ENCODE data around the gene OR56A4.

OR56A4 gene

DNA sequence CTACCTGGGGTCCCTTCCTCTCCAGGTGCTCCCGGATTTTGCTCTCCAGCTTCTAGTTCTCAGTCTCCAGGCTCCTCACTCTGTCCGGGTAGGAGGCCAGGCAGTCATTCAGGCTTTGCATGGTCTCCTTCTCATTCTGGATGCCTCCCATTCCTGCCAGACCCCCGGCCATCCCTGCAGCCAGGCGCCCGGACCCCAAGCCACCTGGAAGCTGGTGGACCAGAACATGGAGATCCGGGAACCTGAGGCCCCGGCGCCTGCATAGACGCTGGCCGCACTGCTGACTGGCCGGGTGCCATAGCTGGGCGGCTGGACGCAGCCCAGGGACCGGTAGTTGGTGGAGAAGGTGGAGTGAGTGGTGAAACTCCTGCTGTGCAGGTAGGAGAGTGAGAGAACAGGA, 12.0 kb downstream of the OR56A4 start (continued):
- TF ChIP-seq ZNF473 (tag by site-specific recombination; IDR thresholded peaks at IDR 0.05): no peak
- TF ChIP-seq ZNF248 (tag by site-specific recombination; IDR thresholded peaks at IDR 0.05): no peak
- TF ChIP-seq ZNF121 (tag by site-specific recombination; IDR thresholded peaks at IDR 0.05): no peak
- TF ChIP-seq BCL11B (tag by site-specific recombination; IDR thresholded peaks at IDR 0.05; ENCODE audit: low read depth): no peak
- TF ChIP-seq ZNF214 (tag by site-specific recombination; IDR thresholded peaks at IDR 0.05; ENCODE audit: borderline replicate concordance): no peak
- no peak for TF ChIP-seq TRIM28 (IDR thresholded peaks at IDR 0.05; ENCODE audit: borderline replicate concordance, low read length)
- TF ChIP-seq SETDB1 (IDR thresholded peaks at IDR 0.05; ENCODE audit: insufficient read length, low read length): no peak

DNA sequence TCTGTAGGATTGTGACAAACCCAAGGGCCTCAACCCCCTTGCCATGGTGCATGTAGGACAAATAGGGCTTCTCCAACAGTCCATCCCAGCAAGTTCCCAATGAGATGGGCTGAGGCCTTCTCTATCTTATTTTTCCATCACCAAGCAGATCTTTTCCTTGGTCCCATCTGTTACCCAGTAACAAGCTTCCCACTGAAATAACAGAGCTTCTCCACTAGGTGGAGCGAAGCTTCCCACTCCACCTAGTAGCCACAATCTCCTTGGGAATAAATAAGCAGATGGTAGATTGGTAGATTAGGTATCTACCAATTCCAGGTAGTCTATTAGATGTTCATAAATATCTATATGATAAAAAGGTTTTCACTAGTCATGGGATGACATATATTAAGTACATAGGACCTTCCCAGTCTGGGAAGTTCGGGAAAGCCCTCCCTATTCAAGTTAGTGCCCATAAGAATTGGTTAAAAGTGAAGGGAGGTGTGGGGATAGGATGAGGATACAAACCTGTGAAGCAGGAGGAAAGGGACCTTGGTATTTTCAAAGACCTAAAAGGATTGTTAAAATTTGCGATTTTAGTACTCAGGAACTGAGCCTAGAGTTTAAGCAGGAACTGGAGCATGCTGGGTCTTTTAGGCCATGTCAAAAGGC, 14.0 kb downstream of the OR56A4 start:
- no peak for TF ChIP-seq ZNF112 (tag by site-specific recombination; IDR thresholded peaks at IDR 0.05)
- TF ChIP-seq, protein P1, sequence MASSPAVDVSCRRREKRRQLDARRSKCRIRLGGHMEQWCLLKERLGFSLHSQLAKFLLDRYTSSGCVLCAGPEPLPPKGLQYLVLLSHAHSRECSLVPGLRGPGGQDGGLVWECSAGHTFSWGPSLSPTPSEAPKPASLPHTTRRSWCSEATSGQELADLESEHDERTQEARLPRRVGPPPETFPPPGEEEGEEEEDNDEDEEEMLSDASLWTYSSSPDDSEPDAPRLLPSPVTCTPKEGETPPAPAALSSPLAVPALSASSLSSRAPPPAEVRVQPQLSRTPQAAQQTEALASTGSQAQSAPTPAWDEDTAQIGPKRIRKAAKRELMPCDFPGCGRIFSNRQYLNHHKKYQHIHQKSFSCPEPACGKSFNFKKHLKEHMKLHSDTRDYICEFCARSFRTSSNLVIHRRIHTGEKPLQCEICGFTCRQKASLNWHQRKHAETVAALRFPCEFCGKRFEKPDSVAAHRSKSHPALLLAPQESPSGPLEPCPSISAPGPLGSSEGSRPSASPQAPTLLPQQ (tag by site-specific recombination; IDR thresholded peaks at IDR 0.05): no peak
- TF ChIP-seq GFI1B (tag by site-specific recombination; IDR thresholded peaks at IDR 0.05): no peak
- no peak for TF ChIP-seq ZNF670 (tag by site-specific recombination; IDR thresholded peaks at IDR 0.05; ENCODE audit: low read depth)
- TF ChIP-seq ZNF221 (tag by site-specific recombination; IDR thresholded peaks at IDR 0.05; ENCODE audit: borderline replicate concordance): no peak
- no peak for TF ChIP-seq ZFP69B (tag by site-specific recombination; IDR thresholded peaks at IDR 0.05)
- no peak for TF ChIP-seq ZNF404 (tag by site-specific recombination; IDR thresholded peaks at IDR 0.05)
- no peak for TF ChIP-seq MYNN (tag by site-specific recombination; IDR thresholded peaks at IDR 0.05; ENCODE audit: borderline replicate concordance)
- no peak for TF ChIP-seq ZNF140 (tag by site-specific recombination; IDR thresholded peaks at IDR 0.05)
- TF ChIP-seq REPIN1 (tag by site-specific recombination; IDR thresholded peaks at IDR 0.05; ENCODE audit: low read depth): no peak
- TF ChIP-seq, protein P2, sequence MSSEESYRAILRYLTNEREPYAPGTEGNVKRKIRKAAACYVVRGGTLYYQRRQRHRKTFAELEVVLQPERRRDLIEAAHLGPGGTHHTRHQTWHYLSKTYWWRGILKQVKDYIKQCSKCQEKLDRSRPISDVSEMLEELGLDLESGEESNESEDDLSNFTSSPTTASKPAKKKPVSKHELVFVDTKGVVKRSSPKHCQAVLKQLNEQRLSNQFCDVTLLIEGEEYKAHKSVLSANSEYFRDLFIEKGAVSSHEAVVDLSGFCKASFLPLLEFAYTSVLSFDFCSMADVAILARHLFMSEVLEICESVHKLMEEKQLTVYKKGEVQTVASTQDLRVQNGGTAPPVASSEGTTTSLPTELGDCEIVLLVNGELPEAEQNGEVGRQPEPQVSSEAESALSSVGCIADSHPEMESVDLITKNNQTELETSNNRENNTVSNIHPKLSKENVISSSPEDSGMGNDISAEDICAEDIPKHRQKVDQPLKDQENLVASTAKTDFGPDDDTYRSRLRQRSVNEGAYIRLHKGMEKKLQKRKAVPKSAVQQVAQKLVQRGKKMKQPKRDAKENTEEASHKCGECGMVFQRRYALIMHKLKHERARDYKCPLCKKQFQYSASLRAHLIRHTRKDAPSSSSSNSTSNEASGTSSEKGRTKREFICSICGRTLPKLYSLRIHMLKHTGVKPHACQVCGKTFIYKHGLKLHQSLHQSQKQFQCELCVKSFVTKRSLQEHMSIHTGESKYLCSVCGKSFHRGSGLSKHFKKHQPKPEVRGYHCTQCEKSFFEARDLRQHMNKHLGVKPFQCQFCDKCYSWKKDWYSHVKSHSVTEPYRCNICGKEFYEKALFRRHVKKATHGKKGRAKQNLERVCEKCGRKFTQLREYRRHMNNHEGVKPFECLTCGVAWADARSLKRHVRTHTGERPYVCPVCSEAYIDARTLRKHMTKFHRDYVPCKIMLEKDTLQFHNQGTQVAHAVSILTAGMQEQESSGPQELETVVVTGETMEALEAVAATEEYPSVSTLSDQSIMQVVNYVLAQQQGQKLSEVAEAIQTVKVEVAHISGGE (tag by site-specific recombination; conservative IDR thresholded peaks at IDR 0.05; ENCODE audit: low read depth): no peak
- TF ChIP-seq FEZF1 (tag by site-specific recombination; IDR thresholded peaks at IDR 0.05): no peak
- TF ChIP-seq, protein P3, sequence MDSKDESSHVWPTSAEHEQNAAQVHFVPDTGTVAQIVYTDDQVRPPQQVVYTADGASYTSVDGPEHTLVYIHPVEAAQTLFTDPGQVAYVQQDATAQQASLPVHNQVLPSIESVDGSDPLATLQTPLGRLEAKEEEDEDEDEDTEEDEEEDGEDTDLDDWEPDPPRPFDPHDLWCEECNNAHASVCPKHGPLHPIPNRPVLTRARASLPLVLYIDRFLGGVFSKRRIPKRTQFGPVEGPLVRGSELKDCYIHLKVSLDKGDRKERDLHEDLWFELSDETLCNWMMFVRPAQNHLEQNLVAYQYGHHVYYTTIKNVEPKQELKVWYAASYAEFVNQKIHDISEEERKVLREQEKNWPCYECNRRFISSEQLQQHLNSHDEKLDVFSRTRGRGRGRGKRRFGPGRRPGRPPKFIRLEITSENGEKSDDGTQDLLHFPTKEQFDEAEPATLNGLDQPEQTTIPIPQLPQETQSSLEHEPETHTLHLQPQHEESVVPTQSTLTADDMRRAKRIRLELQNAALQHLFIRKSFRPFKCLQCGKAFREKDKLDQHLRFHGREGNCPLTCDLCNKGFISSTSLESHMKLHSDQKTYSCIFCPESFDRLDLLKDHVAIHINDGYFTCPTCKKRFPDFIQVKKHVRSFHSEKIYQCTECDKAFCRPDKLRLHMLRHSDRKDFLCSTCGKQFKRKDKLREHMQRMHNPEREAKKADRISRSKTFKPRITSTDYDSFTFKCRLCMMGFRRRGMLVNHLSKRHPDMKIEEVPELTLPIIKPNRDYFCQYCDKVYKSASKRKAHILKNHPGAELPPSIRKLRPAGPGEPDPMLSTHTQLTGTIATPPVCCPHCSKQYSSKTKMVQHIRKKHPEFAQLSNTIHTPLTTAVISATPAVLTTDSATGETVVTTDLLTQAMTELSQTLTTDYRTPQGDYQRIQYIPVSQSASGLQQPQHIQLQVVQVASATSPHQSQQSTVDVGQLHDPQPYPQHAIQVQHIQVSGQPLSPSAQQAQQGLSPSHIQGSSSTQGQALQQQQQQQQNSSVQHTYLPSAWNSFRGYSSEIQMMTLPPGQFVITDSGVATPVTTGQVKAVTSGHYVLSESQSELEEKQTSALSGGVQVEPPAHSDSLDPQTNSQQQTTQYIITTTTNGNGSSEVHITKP (tag by site-specific recombination; IDR thresholded peaks at IDR 0.05): no peak
- TF ChIP-seq OVOL3 (tag by site-specific recombination; IDR thresholded peaks at IDR 0.05): no peak
- no peak for TF ChIP-seq ZNF521 (tag by site-specific recombination; IDR thresholded peaks at IDR 0.05)
- TF ChIP-seq ZFP3 (tag by site-specific recombination; IDR thresholded peaks at IDR 0.05; ENCODE audit: low read depth): no peak
- ChIA-PET CTCF (interaction anchor here (0.6 to 2.5 kb wide), 11 partner anchors 8 to 370 kb away, joined by 3 to 18 read pairs (median 3); no protein-coding TSS in a partner anchor), POLR2A (no interaction called here)

More for the DNA sequence above, 14.0 kb downstream of the OR56A4 start:
- no peaks in the 10 kb centered on the region for H3K9me3 ChIP-seq (ENCODE audit: control insufficient read depth, insufficient read depth, low read depth, low read length)
- no peaks in the 10 kb centered on the region for H3K4me1 ChIP-seq (ENCODE audit: control insufficient read depth, insufficient read depth, low read length)
- no peaks in the 10 kb centered on the region for H3K36me3 ChIP-seq (ENCODE audit: control insufficient read depth in 2 of 2, insufficient read depth in 1 of 2, low read length in 2 of 2)
- H3K27ac ChIP-seq (ENCODE audit: extremely low read depth, low read depth, low read length): no peak overlapping the region
- H3K4me3 ChIP-seq (ENCODE audit: low read depth, low read length): no peak overlapping the region
